NCI-H2107 treated with DMSO at 0.1 percent for 48 hours (cell line): ENCODE data around the gene PPP2R3B.
"Not testable (repeated sequence)": the region's sequence is repeated elsewhere in the genome, so short reads cannot be mapped to it uniquely, and the experiment has no call there.

Experiments
- DNase-seq: peaks from one replicate; lab custom pipeline; 2025; ENCODE audit not compliant: unreplicated experiment; lab: John Stamatoyannopoulos, UW

PPP2R3B gene

GRCh38 chrX:404656-405055, 17.9 kb upstream of the PPP2R3B start:
- no peak for DNase-seq

GRCh38 chrX:402857-403256, 16.1 kb upstream of the PPP2R3B start:
- DNase-seq: no peak

GRCh38 chrX:400258-400657, 13.6 kb upstream of the PPP2R3B start:
- no peak for DNase-seq

GRCh38 chrX:397575-397974, 10.9 kb upstream of the PPP2R3B start:
- DNase-seq: no peak

GRCh38 chrX:394830-395229, 8.1 kb upstream of the PPP2R3B start:
- DNase-seq: no peak

- no peak for DNase-seq
These were observed 5.8 kb upstream of the PPP2R3B start for GRCh38 chrX:392575-392846.

GRCh38 chrX:391717-392574, 5.2 kb upstream of the PPP2R3B start:
- DNase-seq: no peak

- DNase-seq: no peak
These were observed 3.8 kb upstream of the PPP2R3B start for GRCh38 chrX:390459-390858.

GRCh38 chrX:389021-389441, 2.3 kb upstream of the PPP2R3B start:
- no peak for DNase-seq

- DNase-seq: no peak
These were observed 1.0 kb upstream of the PPP2R3B start for GRCh38 chrX:387729-388128.

- no peak for DNase-seq
These were observed 404 bp downstream of the PPP2R3B start for GRCh38 chrX:386239-386767.

GRCh38 chrX:385736-386135, 971 bp downstream of the PPP2R3B start:
- not testable (repeated sequence) for DNase-seq

- no peak for DNase-seq
These were observed 1.8 kb downstream of the PPP2R3B start for GRCh38 chrX:384861-385260.

GRCh38 chrX:378443-378842, 8.3 kb downstream of the PPP2R3B start:
- no peak for DNase-seq

GRCh38 chrX:376206-376605, 10.5 kb downstream of the PPP2R3B start:
- not testable (repeated sequence) for DNase-seq

- no peak for DNase-seq
These were observed 11.3 kb downstream of the PPP2R3B start for GRCh38 chrX:375181-376036.

- DNase-seq: no peak
These were observed 12.1 kb downstream of the PPP2R3B start for GRCh38 chrX:374596-374995.

- DNase-seq: no peak
These were observed 12.9 kb downstream of the PPP2R3B start for GRCh38 chrX:373641-374471.

GRCh38 chrX:372856-373640, 13.7 kb downstream of the PPP2R3B start:
- no peak for DNase-seq

- no peak for DNase-seq
These were observed 14.8 kb downstream of the PPP2R3B start for GRCh38 chrX:371907-372306.
